ENCODE measurements around the gene NAA10.

NAA10 gene

DNA sequence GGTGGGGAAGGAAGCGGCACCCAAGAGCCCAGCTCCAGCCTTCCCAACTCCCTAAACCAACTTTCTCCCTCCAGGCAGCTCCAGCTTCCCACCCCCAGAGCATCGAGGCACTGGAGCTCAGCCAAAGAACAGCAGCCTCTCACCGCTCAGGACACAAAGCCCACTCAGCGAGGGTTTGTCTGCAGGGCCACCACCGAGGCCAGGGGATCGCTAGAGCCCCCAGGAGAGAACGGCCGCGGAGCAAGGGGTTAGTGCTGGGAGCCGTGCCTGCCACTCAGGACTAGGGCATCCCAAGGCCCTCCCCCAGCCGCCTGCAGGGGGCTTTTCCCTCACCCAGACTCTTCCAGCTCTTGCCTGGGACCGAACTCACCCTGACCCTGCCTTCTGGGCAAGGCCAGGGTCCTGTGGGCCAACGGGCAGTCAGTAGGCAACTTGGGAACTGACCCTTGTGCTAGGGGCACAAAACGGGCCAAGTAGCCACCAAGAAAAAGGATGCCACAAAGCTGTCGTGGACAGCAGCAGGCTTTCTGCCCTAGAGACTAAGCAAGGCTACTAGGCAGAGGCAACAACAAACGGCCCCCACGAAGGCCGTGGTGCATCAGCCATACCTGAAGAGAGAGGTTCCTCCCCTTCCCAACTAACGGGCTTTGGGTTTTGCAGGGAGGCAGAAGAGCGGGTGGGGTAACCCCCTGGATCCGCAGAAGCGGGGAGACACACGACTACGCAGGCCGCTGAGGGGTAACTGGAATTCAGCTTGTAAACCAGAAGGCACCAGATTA is 34.5 kb upstream of the NAA10 start (continued):
- TF ChIP-seq, protein P1, sequence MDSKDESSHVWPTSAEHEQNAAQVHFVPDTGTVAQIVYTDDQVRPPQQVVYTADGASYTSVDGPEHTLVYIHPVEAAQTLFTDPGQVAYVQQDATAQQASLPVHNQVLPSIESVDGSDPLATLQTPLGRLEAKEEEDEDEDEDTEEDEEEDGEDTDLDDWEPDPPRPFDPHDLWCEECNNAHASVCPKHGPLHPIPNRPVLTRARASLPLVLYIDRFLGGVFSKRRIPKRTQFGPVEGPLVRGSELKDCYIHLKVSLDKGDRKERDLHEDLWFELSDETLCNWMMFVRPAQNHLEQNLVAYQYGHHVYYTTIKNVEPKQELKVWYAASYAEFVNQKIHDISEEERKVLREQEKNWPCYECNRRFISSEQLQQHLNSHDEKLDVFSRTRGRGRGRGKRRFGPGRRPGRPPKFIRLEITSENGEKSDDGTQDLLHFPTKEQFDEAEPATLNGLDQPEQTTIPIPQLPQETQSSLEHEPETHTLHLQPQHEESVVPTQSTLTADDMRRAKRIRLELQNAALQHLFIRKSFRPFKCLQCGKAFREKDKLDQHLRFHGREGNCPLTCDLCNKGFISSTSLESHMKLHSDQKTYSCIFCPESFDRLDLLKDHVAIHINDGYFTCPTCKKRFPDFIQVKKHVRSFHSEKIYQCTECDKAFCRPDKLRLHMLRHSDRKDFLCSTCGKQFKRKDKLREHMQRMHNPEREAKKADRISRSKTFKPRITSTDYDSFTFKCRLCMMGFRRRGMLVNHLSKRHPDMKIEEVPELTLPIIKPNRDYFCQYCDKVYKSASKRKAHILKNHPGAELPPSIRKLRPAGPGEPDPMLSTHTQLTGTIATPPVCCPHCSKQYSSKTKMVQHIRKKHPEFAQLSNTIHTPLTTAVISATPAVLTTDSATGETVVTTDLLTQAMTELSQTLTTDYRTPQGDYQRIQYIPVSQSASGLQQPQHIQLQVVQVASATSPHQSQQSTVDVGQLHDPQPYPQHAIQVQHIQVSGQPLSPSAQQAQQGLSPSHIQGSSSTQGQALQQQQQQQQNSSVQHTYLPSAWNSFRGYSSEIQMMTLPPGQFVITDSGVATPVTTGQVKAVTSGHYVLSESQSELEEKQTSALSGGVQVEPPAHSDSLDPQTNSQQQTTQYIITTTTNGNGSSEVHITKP (tag by site-specific recombination; IDR thresholded peaks at IDR 0.05), result no peak
- peak; percentile 91 for TF ChIP-seq GLIS1 (tag by site-specific recombination; IDR thresholded peaks at IDR 0.05)
- TF ChIP-seq ZBTB17 (tag by site-specific recombination; IDR thresholded peaks at IDR 0.05), result no peak; the same call in 1 of the 2 replicates
- TF ChIP-seq, protein P2, sequence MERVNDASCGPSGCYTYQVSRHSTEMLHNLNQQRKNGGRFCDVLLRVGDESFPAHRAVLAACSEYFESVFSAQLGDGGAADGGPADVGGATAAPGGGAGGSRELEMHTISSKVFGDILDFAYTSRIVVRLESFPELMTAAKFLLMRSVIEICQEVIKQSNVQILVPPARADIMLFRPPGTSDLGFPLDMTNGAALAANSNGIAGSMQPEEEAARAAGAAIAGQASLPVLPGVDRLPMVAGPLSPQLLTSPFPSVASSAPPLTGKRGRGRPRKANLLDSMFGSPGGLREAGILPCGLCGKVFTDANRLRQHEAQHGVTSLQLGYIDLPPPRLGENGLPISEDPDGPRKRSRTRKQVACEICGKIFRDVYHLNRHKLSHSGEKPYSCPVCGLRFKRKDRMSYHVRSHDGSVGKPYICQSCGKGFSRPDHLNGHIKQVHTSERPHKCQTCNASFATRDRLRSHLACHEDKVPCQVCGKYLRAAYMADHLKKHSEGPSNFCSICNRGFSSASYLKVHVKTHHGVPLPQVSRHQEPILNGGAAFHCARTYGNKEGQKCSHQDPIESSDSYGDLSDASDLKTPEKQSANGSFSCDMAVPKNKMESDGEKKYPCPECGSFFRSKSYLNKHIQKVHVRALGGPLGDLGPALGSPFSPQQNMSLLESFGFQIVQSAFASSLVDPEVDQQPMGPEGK (tag by site-specific recombination; IDR thresholded peaks at IDR 0.05), result peak; percentile 12; the same call in 1 of the 2 replicates
- TF ChIP-seq, protein P3, sequence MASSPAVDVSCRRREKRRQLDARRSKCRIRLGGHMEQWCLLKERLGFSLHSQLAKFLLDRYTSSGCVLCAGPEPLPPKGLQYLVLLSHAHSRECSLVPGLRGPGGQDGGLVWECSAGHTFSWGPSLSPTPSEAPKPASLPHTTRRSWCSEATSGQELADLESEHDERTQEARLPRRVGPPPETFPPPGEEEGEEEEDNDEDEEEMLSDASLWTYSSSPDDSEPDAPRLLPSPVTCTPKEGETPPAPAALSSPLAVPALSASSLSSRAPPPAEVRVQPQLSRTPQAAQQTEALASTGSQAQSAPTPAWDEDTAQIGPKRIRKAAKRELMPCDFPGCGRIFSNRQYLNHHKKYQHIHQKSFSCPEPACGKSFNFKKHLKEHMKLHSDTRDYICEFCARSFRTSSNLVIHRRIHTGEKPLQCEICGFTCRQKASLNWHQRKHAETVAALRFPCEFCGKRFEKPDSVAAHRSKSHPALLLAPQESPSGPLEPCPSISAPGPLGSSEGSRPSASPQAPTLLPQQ (tag by site-specific recombination; IDR thresholded peaks at IDR 0.05), result no peak
- no peak for TF ChIP-seq ZNF138 (tag by site-specific recombination; IDR thresholded peaks at IDR 0.05; ENCODE audit: borderline replicate concordance)
- TF ChIP-seq ZNF341 (tag by site-specific recombination; IDR thresholded peaks at IDR 0.05; ENCODE audit: low read depth), result peak; percentile 44
- 0 out of 2 replicates have a peak, but pooled peaks have one; percentile 33 for TF ChIP-seq IKZF3 (tag by site-specific recombination; IDR thresholded peaks at IDR 0.05)
- TF ChIP-seq ZNF23 (tag by site-specific recombination; IDR thresholded peaks at IDR 0.05; ENCODE audit: borderline replicate concordance), result no peak
- TF ChIP-seq KLF1 (tag by site-specific recombination; IDR thresholded peaks at IDR 0.05), result no peak
- 0 out of 2 replicates have a peak, but pooled peaks have one; percentile 11 for TF ChIP-seq ZBTB20 (tag by site-specific recombination; IDR thresholded peaks at IDR 0.05)
- no peak for TF ChIP-seq ZNF837 (tag by site-specific recombination; IDR thresholded peaks at IDR 0.05)
- TF ChIP-seq, protein P4, sequence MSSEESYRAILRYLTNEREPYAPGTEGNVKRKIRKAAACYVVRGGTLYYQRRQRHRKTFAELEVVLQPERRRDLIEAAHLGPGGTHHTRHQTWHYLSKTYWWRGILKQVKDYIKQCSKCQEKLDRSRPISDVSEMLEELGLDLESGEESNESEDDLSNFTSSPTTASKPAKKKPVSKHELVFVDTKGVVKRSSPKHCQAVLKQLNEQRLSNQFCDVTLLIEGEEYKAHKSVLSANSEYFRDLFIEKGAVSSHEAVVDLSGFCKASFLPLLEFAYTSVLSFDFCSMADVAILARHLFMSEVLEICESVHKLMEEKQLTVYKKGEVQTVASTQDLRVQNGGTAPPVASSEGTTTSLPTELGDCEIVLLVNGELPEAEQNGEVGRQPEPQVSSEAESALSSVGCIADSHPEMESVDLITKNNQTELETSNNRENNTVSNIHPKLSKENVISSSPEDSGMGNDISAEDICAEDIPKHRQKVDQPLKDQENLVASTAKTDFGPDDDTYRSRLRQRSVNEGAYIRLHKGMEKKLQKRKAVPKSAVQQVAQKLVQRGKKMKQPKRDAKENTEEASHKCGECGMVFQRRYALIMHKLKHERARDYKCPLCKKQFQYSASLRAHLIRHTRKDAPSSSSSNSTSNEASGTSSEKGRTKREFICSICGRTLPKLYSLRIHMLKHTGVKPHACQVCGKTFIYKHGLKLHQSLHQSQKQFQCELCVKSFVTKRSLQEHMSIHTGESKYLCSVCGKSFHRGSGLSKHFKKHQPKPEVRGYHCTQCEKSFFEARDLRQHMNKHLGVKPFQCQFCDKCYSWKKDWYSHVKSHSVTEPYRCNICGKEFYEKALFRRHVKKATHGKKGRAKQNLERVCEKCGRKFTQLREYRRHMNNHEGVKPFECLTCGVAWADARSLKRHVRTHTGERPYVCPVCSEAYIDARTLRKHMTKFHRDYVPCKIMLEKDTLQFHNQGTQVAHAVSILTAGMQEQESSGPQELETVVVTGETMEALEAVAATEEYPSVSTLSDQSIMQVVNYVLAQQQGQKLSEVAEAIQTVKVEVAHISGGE (tag by site-specific recombination; conservative IDR thresholded peaks at IDR 0.05; ENCODE audit: low read depth), result 0 out of 2 replicates have a peak, but pooled peaks have one; percentile 33
- no peak for TF ChIP-seq ZBTB8A (tag by site-specific recombination; IDR thresholded peaks at IDR 0.05)
- TF ChIP-seq, protein P5, sequence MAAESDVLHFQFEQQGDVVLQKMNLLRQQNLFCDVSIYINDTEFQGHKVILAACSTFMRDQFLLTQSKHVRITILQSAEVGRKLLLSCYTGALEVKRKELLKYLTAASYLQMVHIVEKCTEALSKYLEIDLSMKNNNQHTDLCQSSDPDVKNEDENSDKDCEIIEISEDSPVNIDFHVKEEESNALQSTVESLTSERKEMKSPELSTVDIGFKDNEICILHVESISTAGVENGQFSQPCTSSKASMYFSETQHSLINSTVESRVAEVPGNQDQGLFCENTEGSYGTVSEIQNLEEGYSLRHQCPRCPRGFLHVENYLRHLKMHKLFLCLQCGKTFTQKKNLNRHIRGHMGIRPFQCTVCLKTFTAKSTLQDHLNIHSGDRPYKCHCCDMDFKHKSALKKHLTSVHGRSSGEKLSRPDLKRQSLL (tag by site-specific recombination; IDR thresholded peaks at IDR 0.05), result peak; percentile 65; the same call in 1 of the 2 replicates
- peak; percentile 47 for TF ChIP-seq SP2 (tag by site-specific recombination; IDR thresholded peaks at IDR 0.05)
- no peak for TF ChIP-seq ZNF394 (tag by site-specific recombination; IDR thresholded peaks at IDR 0.05; ENCODE audit: borderline replicate concordance)
- no peak for TF ChIP-seq ZNF19 (tag by site-specific recombination; IDR thresholded peaks at IDR 0.05; ENCODE audit: low read depth)
- TF ChIP-seq ZNF266 (tag by site-specific recombination; IDR thresholded peaks at IDR 0.05; ENCODE audit: low read depth), result no peak
- TF ChIP-seq SALL2 (tag by site-specific recombination; IDR thresholded peaks at IDR 0.05; ENCODE audit: borderline replicate concordance), result no peak
- TF ChIP-seq, protein P6, sequence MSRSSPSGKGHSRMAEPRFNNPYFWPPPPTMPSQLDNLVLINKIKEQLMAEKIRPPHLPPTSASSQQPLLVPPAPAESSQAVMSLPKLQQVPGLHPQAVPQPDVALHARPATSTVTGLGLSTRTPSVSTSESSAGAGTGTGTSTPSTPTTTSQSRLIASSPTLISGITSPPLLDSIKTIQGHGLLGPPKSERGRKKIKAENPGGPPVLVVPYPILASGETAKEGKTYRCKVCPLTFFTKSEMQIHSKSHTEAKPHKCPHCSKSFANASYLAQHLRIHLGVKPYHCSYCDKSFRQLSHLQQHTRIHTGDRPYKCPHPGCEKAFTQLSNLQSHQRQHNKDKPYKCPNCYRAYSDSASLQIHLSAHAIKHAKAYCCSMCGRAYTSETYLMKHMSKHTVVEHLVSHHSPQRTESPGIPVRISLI (tag by site-specific recombination; IDR thresholded peaks at IDR 0.05), result no peak
- TF ChIP-seq SP7 (tag by site-specific recombination; IDR thresholded peaks at IDR 0.05), result no peak
- TF ChIP-seq ZNF416 (tag by site-specific recombination; IDR thresholded peaks at IDR 0.05), result no peak
- no peak for TF ChIP-seq GLI4 (tag by site-specific recombination; IDR thresholded peaks at IDR 0.05)
- no peak for TF ChIP-seq ZNF510 (tag by site-specific recombination; IDR thresholded peaks at IDR 0.05; ENCODE audit: insufficient replicate concordance)
- peak; percentile 77 for TF ChIP-seq SCRT2 (tag by site-specific recombination; IDR thresholded peaks at IDR 0.05)
